NCI-H510A treated with DMSO at 0.1 percent for 48 hours (cell line): ENCODE measurements around the gene TBC1D10A.

ENCODE experiments used
- DNase-seq: peaks from one replicate; lab custom pipeline; 2025; lab: John Stamatoyannopoulos, UW

TBC1D10A gene

DNA sequence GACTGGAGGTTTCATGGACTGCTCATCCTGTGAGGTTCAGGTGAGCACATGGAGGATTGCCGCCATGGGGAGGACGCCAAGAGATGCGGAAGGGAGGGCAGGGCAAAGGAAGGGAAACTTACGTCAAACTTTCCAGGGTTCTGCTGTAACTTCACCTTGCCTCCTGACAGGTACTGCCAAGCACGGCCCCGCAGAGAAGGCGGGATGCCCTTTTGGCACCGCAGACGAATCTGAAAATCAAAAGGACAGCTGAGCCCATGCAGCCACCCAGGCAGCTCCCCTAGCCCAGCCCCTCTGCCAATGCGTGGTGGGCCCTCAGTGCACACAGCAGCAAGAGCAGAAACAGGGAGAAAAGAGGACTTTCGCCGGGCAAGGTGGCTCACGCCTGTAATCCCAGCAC is 27.4 kb downstream of the TBC1D10A start:
- no peak for DNase-seq

DNA sequence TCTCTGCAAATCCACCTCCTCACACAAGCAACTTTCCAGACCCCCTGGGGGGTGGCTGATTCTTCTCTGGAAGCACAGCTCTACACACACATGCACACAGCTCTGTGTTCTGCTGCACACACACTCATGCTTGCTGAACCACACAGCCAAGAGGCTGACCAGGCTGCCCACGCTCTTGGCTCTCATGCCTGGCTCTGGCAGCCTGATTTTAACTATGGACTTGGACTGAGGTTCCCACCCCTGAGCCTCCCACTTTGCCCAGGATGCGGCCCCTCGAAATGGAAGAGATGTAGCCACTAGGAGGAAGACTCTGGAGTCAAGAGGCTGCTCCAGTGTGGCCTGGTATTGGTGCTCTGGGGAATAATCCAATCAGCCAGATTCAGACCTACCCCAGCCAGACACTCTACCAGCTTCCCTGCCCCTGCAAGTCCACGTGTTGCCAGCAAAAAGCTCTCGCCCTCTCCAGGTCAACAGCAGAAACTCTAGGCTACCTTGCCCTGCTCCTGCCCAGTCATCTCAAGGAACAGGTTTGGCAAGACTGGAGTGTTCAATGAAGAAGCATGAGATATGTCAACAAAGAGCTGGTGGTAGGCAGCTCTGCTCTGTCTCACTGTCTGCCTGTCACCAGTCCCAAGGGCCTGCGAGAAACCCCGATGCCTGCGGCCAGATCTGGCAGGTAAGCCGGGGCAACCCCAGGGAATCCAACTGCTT is 28.6 kb downstream of the TBC1D10A start:
- peak; percentile 78 for DNase-seq

DNA sequence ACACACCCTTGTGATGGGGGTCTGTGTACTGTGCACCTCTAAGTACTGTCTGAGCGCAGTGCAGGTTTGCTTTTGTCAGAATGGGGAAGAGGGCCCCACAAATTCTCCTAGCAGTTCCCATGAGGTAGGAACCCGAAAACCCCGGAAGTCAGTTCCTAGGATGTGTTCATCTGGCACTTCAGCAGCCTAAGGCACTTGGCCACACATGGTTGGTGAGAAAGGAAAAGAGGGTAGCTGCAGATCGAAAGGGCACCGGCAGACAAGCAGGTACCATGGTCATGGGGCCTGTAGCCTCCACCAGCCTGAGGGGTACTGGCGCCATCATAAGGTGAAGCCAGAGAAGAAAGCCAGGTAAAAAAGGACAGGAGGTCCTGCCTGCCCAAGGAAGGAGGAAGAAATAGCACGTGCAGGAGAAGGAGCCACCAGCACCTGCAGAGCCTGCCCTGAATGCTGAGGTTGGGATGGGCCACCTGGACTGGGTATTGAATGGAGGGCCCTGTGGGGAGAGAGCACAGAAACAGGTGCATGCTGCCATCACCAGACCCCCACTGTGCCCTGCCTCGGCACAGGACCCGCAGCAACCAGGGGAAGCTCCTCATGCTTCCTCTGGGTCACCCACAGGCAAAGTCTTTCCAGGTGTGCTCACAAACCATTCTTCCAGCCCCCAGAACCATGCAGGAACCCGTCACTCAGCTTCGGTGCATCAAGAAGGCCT is 29.3 kb downstream of the TBC1D10A start:
- DNase-seq, result no peak

DNA sequence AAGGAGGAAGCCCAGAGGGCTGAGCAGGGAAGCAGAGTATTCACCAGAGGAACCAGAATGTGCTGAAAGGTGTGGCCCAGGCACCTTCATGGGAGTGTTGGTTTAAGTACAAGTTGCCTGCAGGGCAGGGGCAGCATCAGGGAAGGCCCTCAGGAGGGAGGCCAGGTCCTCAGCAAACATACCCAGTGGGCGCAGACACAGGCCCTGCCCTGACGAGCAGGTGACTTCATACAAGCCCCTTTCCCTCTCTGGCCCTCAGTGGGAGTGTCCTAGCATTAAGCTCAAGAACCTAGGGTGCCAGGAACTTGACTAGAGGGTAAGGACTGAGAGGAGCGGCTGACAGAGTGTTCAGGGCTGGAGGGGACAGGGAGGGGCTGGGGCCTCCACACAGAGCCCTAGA is 29.9 kb downstream of the TBC1D10A start:
- DNase-seq, result no peak

DNA sequence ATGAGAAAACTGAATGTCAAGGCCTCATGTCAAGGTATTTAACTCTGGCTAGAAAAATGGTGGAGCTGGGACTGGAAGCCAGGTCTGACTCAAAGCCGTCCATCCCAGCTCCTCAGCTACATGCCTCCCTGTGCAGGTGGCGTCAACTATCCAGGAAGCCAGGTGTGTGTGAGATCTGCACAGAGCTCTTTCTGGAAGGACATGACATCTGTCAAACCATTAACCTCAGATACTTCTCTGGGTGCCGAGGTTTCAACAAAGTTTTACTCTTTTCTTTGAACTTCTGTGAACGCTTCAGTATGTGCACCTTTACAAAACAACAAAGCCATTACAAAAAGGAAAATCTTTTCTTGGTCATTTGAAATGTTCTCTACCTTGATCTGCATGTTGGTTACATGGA is 30.4 kb downstream of the TBC1D10A start:
- no peak for DNase-seq

DNA sequence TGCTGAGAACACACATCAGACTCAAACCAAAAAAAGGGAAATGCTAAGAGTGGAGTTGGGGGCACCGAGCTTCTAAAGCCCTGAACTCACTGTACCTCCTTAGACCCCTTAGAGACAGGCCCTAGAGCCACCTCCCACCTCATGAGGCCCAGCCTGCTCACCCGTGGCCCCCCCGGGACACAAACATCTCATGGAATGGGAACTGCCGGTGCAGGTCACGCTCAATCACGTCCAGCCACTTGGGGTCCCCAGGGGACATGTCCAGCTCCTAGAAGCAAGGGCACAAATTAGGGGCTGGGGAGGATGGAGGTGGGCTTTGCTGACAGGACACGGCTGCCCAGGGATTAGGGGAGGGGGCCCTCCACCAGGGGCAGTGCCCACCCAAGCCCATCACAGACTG is 31.2 kb downstream of the TBC1D10A start:
- DNase-seq, result no peak

DNA sequence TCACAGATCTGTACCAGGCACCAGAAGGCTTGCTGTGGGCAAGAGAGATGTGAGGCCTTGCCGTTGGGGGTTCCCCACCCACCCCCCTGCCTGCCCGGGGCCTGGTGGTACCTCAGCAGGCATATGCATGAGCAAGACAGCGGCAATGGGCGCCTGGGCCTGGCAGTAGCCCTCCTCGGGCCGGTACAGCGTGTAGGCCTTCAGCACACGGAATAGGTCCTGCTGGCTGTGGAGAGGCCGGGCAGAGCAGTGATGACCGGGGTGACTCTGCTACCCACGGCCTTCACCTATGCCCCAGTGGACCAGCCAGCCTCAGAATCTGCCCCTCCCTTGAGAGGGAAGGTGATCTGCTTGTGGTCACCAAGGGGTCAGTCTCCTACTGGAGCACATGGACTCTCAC is 31.9 kb downstream of the TBC1D10A start:
- no peak for DNase-seq

DNA sequence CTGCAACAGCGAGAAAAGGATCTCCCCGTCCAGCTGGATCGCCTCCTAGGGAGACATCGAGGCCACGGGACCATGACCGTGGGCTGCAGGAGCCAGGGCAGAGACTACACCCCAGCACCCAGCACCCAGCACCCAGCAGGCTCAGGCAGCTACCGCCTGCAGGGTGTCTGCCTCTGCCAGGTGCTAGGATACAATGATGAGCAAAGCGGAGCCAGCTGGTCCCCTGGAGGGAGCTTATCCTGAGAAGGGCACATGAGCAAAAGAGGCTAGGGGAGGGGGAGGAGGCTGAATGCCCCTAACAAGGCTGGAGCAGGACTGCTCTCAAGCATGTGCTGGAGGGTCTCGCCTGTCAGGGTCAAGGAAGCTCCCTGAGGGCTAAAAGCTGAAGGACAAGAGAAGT is 32.7 kb downstream of the TBC1D10A start:
- DNase-seq, result no peak

DNA sequence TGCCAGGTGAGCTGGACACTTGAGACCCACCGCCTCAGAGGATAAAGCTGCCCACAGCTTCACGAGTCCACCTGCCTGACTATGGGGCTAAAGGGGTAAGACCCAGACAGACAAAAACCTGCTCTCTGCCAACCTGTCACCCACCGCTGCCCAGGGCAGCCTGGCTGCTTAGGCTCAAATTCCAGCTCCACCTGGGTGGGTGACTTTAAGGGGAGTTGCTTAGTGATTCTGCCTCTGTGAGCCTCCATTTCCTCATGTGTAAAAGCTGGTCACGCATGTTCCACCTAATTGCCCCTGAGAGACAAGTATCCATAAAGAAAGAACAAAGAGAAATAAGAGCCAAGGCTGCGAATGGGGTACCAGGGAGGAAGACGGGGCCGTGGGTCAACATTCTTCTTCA is 33.7 kb downstream of the TBC1D10A start:
- DNase-seq, result no peak

DNA sequence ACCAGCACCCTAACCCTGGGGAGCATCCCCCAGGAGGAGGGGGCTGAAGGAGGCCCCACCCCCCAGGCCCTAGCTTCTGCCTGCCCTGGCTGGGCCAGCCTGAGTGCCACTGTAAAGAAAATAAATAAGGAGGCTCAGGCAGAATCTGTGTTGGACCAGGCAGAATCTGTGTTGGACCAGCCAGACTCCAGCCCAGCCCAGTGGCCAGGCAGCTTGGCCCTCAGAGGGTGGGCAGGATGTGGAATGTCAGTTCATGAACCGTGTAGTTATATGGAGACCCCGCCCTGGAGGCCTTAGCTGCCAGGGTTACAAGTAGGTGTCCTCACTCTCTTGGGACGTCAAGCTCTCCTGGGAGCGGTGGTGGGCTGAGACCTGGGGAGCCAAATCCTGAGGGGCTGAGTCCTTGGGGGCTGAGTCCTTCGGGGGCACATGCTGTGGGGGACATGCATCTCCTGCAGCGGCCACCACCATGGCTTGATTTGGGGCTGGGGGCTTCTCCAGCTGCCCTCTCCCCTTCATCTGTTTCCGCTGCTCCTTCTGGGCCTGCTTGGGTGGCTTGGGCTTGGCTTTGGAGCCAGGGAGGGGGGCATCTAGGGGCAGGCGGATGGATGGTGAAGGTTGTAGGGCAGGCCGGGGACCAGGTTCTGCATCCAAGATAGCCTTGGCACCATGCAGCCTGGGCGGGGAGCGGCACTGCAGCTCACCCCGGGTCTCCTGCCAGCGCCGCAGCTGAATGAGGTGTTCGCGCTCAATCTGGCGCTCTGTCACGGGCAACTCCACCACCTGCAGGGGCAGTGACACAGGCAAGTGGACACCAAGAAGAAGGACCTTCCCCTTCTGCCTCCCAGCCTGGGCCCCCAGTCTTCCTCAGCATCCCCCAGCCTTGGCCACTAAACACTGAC is 34.4 kb downstream of the TBC1D10A start:
- no peak for DNase-seq

DNA sequence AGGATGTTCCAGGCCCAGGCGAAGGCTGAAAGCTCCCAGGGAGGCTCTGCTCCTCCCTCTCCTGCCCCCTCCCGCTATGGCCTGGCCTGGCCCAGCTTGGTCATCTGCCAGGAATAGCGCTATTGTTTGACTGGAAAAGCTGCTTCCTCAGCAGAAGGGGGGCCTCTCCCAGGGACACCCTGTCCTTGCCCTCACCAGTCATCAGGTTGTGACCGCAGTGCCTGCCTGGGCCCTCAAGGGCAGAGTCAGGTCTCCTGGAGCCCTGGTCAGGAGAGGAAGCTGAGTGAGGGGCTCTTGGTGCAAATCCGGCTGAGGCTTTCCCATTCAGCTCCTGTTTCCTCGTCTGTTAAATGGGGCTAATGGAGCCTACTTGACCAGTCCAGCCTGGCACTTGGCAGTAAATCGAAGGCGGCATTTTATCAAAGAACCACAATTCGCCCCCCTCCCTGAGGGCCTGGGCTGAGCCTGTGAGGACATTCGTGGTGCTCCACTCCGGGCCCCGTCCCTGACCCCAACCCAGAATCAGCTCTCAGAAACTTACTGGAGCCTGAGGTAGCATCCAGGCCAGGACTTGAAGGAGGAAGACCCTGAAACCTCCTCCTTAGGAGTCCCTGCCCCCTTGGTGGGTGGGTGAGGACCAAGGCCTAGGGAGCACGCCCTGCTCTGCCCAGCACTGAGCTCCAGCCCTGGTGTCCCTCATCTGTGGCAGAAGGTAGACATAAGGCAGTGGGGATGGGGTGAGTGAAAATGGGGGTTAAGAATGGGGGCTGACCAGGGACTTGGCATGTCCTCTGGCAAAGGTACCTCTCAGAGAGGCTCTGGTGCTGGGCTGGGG is 35.5 kb downstream of the TBC1D10A start:
- peak; percentile 70 for DNase-seq

DNA sequence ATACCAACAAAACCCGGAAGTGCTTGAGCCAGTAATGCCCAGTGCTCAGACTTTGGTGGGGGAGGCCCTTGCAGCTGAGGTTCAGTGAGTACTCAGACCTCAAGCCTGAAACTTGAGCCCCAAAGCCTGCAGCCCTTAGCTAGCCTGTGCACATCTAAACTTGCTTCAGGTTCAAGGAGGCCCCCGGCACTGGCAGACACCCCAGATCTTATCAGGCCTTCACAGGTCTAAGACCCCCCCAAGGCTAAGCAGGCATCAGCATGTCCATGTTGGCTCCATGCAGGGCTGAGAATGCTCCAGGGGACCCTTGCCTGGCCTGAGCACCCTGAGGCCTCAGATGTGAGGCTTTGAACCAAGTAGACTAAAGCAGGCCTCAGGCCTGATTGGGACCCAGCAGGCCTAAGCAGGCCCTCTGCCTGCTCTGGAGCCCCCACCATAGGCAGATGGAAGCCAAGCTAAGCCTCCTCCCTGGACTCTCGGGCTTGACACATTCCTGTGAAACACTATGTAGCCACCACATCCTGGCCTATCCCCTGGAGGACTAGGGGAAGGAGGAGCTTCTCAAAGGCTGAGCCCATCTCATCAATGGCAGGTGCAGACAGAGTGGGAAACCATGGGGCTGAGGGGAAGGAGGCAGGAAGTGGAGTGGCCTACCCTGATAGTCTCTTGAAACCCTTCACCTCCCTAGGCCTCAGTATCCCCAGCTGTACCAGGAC is 36.2 kb downstream of the TBC1D10A start:
- DNase-seq, result peak; percentile 70

DNA sequence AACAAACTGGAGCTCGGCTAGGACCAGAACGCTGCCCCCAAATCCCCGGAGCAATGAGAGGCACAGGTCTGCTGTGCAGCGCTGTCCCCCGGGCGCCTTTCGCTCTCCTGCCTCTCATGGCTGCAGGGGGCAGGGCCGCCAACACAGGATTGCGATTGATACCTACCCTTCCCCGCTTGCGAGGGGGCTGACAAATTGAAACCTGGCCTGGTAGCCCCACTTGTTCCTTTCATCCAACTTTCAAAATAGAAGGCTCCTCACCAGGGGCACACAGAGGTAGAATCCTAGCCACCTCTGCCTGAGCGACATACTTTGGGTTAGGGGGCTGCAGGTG is 36.8 kb downstream of the TBC1D10A start:
- DNase-seq, result no peak

DNA sequence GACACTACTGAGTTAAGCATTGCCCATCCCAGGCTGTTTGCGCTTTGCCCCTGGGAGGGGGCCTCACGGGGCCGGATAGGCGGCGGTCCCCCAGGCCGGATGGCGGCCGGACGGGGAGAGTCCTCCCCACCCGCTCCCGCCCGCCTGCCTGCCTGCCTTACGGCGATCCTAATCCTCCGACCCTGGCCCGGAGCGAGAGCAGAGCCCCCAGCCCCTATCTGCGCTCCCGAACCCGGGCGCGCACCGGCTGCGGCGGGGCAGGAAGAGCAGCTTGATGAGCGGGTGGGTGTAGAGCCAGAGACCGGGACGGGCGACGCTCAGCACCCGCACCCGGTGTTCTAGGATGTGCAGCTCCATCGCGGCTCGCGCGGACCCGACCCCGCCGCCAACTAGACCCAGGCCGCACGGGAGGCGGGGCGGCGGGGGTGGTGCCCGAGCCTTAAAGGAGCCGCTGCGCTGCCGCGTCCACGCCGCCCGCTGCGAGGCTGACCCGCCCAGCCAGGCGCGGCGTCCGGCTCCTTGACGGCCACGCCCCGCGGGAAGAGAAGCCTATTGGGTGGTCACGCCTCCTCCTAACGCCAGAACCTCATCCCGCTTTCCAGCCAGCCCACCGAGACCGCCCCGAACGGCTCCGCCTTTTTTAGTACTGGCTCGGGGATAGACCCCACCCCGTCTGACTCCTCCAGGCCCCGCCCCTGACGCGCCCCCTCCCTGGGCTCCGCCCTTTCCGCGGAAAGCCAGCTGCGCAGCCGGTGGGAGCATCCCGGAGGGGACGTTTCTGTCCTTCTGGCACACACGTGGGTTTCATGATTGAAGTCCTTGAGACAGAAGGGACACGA is 37.4 kb downstream of the TBC1D10A start, which contains the start of gene CASTOR1:
Gene CASTOR1, minus strand, starts transcription at position 365 of the 839 bp plus-strand sequence. Its CDS starts 8 bp downstream, at position 357.
- DNase-seq, result peak; percentile 91

DNA sequence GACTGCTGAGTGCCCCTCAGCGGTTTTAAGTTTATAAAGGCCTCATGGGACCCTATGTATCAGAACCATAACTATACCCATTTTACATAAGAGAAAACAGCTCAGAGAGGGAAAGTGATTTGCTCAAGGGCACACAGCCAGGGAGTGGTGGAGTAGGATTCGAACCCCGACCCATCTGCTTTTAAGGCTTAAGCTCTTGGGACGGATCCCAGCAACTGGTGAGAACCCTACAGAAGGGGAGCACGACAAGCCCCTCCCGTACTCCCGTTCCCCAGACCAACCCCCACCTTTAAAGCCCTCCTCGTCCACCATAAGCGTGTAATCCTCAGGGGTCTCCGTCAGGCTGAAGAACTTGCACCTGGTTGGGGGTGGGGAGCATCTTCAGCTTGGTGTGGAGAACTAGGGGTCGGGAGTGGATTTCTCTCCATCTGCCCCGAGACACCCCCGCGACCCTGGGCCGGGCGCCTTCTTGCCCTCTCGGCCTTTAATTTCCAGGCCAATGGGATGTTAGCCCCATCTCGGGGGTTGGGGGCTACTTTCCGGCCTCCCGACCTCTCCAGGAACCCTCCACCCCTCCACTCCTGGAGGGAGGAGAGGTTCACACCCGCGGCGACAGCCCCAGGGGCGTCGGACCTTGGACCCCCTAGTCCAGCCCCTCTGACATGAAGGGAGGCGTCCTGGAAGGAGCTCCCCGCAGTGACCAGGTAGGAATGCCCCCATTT is 38.2 kb downstream of the TBC1D10A start:
- no peak for DNase-seq

DNA sequence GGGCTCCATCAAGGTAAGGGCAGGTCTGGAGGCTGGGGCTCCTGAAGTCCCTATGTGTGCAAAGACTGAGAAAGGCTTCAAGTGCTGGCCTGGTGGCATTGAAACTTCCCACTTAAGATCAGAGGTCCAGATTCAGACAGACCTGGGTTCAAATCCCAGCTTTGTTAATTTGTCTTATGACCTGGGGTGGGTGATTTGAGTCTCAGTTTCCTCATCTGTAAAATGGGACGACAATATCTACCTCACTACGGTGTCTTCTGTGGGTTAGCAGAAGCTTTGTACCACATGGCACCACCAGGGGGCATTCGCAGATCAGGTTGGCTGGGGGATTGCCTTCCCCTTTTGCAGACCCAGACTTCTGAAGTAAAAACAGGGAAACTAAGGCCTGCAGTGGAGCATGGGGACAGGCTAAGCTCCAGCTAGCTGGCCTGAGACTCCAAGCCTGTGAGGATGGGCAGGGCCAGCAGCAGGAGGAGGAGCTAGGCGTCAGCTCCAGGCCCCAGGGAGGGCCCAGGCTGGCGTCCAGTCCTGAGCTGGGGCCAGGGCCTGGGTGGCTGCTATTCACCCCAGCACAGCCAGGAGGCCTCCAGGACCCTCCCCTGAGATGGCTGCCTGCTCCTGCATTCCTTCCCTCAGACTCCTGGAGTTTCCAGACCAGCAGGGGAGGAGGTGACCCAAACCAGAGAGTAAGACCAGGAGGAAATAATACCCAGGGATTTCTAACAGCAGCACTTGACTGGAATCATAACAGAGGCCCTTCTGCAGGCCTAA is 38.9 kb downstream of the TBC1D10A start:
- DNase-seq, result peak; percentile 46

DNA sequence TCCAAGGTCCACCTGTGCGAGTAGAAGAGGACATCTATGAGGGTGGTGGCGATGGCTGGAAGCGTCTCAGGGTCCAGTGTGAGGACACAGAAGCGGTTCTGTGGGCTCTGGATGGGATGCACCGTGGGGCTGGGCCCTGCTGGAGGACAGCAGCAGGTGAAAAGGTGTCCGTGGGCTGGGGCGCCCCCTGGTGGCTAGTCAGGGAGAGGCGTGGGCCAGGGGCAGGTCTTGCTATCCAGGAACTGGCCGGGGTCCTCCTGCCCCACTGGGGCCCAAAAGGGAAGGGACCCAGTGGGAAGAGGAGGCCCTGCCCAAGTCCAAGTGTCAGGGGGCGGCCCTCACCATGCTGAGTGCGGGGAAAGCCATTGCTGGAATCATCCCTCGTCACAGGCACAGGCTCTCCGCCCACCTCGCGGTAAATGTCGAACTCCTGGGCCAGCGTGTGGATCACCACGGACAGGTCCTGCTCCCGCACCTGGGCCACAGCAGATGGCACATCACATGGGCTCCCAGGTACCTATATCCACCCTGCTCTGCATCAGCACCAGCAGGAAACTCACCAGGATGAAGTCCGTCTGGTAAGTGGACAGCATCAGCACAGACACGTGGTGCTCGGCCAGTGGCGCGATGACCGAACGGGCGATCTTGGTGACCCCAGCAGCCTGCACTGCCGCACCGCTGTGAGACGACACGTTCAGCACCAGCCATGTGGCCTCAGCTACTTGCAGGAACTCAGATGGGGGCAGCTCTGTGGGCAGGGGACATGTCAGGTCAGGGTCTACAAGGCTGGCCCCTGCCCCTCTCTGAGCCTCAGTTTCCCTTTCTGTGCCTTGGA is 39.7 kb downstream of the TBC1D10A start:
- peak; percentile 9 for DNase-seq

DNA sequence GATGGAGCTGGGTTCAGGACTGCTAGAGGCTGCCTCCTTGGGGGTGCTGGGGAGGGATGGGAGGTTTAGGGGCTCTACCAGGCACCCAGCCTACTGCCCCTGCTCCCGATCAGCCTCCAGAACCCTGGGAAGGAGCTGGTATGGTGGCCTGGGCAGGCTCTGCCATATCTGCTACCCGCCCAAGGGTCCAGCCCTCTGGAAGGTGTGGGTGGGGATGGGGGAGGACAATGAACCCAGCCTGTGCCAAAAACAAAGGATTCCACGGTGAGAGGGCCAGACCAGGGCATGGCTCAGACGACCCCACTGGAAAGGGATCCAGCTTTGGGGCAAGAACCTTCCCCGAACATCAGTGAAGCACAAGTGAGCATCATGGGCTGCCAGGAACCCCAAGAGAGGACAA is 40.4 kb downstream of the TBC1D10A start:
- DNase-seq, result no peak
